Stimulated activated CD8-positive, alpha-beta memory T cell treated with anti-CD3 and anti-CD28 coated beads, Interleukin-12 subunit alpha, Interleukin-12 subunit beta, amount 100 ng/mL, for 24 hours (primary cell): ENCODE measurements around the gene SLC12A7.
"Not testable (repeated sequence)": the region's sequence is repeated elsewhere in the genome, so short reads cannot be mapped to it uniquely, and the experiment has no call there.

Experiments used
- DNase-seq: peaks from one replicate; pipeline ENCODE4 v3.0.0-alpha.2; 2020; ENCODE audit errors: extremely low read depth

Gene SLC12A7

DNA sequence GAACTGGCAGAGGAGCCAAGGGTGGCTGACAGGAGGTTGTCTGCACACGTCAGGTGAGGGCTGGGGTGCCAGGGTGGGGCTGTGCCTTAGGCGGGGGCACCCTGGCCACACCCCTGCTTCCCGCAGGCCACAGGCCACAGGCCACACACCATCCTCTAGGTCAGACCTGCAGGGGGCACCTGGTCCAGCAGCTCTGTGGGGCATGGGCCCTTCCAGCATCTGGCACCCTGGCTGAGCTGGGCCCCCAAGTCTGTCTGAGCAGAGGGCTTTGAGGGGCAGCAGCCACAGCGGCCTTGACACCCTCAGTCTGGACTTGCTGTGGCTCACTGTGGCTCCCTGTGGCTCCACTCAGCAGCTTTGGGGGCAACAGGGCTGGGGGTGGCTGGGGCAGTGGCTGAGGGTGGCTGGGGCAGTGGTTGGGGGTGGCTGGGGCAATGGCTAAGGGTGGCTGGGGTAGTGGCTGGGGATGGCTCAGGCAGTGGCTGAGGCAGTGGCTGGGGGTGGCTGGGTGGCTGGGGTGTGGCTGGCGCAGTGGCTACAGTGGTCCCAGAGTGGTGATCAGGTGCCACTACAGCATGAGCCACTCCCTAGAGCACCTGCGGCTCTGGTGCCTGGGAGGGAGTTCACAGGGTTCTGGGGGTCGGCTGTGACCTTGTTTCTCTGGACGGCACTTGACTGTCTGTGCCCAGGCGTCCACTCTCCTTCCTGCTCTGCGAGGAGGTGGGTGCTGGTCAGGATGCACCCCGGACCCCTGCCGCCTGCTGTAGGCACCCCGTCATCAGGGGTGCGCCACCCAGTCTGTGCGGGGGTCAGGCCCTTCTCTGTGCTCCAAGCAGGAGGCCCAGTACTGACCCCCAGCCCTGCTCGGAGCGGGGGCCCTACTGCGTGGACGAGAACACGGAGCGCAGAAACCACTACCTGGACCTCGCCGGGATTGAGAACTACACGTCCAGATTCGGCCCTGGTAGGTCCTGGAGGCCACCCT is 76.2 kb downstream of the SLC12A7 start:
- no peak for DNase-seq

DNA sequence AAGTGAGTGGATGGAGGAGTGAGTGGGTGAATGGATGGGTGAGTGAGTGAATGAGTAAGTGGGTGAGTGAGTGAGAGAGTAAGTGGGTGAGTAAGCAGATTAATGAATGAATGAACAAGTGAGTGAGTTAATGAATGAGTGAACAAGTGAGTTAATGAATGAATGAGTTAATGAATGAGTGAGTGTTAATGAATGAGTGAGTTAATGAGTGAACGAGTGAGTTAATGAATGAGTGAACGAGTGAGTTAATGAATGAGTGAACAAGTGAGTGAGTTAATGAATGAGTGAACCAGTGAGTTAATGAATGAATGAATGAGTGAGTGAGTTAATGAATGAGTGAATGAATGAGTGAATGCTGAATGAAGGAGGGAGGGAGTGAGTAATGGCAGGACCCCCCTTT is 76.9 kb downstream of the SLC12A7 start:
- DNase-seq, result no peak

DNA sequence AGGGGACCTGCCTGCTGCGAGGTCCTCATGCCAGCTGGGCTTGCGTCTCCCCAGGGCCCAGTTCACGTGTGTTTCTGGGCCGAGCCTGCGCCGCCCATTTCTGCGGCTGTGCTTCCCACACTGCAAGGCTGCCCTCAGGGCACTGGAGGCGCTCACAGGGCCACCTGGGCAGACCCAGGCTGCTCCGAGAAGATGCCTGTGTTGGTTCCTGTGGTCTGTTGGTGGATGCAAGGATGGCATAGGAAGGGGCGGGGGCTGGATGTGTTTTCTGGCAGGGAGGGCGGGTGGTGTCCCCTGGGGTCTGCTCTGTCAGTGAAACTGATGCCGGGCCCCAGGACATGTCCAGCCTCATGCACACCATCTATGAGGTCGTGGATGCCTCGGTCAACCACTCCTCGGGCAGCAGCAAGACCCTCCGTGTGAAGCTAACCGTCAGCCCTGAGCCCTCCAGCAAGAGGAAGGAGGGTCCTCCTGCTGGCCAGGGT is 77.4 kb downstream of the SLC12A7 start:
- no peak for DNase-seq

DNA sequence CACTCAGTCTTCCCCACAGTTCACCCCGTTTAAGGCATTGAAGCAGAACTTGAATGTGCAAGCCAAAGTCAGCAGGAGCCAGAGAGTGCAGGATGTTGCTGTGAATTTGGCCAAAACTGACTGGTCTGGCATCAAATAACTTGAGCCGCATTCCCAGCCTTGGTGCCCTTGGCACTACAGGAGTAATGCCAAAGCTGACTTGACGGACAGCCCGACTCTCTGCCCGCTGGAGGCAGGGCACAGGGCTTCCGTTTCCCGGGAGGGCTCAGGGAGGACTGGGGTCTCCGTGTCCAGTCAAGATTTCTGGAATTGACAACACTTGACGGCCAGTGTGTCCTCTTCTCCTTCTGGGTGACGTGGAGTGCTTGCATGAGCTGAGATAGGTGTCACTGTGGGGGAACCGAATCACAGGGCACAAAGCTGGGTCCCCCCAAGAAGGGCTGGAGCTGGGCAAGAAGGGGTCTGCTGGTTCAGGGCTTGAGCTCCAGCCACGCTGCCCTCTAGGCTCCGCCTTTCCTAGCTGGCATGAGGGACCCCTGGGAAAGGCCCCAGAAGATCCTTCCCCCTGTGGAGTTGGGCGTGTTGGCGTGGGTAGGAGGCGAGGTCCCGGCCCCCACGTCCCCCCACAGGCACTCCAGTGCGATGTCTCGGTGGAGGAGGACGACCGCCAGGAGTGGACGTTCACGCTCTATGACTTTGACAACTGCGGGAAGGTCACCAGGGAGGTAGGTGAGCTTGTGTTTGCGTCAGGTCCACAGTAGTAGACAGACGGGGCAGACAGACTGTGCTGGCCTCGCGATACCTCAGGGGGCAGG is 78.0 kb downstream of the SLC12A7 start:
- no peak for DNase-seq

DNA sequence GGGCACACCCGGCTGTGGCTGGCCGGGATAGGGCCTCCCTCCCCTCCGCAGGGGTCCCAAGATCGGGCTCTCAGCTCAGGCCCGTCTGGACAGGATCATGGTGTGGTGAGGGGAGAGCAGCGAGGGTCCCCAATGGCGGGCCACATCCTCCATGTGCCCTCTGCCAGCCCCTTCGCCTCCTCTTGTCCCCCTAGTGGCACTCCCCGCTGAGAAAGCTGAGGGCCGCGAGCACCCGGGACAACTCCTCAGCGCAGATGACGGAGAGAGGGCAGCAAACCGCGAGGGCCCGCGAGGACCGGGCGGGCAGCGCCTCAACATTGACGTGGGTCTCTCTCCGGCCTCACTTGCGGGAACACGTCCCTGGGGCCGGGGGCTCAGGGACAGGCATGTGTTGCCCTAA is 78.7 kb downstream of the SLC12A7 start:
- DNase-seq, result no peak

DNA sequence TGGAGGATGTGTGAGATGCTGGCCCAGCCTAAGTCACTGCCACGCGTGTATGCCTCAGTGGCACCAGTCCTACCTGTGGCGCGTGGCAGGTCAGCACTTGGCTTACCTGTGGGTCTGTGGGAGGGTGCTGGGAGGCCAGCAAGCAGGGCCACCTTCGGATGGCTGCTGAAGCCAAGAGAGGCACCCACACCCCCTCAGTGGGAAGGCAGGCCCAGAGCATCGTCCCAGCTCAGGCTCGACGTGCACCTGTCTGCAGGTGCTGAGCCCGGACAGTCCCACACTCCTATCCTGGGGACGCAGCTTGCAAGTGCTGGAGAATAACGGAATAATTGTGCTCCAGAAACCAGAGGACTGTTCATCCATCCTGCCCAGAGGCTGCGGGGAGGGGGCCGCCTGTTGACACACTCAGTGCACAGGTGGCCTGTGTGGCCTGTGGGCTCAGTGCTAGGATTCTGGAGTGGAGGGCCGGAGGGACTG is 79.3 kb downstream of the SLC12A7 start:
- DNase-seq, result no peak

DNA sequence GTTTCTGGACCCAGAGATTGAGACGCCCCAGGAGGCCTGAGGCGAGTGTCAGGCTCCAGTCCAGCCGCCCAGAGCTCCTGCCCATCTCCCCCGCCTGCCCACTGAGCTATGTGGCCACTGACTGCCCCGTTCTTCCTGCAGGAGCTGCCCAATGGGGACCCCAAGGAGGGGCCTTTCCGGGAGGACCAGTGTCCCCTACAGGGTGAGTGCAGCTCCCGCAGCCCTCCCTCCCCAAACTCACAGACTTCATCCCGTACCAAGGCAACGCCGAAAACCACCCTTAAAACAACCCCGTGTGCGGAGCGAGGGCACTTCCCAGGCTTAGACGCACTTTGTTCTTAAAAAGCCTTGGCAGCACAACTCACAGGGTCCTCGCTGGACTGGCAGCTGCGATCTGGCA is 79.9 kb downstream of the SLC12A7 start:
- no peak for DNase-seq

DNA sequence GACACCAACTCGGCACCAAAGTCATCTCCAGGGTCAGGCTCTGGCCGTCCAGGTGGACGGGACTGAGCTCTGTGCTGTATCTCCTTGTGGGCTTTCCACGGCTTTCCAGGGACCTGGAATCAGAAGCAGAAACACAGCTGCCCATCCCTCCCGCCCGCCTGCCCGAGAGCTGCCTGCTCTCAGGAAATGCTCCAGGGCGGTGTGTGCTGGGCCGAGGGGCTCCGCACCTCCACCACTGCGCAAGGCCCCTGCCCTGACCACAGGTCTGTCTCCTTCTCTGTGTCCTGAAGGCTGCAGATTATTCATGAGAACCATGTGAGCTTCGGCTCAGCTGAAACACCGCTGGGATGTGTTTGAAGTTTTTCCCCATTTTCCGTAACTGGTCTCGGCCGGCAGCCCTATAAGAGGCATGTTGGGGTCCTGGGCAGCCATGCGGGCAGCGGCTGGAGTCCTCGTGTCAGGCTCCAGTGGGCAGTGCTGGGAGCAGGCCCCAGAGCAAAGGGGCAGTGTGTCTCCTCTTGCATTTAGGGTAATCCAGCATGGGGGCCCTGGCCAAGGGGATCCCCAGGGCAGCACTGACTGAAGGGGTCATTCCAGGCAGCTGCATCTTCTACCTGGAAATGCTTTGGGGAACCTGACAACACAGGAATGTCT is 80.4 kb downstream of the SLC12A7 start:
- no peak for DNase-seq

DNA sequence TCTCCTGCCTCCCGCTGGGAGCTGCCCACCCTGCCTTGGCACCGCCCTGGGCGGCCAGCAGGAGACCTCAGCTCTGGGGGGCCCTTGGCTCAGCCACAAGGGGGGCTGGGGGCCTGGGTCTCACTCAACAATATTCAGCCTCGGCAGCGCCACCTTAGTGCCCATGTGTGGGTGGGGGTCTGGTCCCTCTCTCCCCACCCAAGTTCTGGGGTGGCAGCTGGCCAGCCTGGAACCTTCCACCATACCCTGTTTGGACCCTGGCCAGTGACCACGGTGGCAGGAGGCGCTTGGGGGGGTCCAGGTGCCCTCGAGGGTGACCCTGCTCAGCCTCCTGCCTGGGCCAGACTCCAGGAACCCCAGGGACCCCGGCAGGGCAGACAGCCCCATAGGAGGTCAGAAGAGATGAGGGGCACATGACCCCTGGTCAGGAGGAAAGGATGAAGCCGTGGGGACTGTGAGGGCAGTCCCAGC is 81.0 kb downstream of the SLC12A7 start:
- DNase-seq, result no peak

DNA sequence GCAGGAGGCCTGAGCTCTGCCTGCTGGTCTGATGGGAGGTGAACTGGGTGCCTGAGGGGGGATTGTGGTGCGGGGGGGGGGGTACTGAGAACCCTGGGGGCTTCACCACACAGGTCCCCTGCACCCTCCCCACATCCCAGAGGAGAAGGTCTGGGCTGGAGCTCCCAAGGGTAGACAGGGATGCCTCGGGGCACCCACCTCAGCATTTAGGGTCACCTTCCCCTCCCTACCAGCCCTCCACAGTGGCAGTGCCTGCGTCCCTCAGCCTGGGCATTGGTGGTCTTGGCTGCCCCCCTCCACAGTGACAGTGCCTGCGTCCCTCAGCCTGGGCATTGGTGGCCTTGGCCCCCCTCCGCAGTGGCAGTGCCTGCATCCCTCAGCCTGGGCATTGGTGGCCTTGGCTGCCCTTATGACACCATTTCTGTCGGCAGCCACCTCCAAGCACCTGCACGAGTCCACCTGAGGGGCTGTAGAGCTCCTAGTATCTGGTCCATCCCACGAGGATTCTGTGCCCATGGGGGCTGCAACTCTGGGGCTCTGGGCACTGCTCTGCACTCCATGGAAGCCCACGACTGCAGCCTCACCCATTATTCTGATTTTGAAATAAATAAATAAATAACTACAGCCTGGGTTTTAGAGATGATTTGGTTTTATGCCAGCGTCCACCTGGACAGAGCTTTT is 81.8 kb downstream of the SLC12A7 start:
- DNase-seq, result no peak

DNA sequence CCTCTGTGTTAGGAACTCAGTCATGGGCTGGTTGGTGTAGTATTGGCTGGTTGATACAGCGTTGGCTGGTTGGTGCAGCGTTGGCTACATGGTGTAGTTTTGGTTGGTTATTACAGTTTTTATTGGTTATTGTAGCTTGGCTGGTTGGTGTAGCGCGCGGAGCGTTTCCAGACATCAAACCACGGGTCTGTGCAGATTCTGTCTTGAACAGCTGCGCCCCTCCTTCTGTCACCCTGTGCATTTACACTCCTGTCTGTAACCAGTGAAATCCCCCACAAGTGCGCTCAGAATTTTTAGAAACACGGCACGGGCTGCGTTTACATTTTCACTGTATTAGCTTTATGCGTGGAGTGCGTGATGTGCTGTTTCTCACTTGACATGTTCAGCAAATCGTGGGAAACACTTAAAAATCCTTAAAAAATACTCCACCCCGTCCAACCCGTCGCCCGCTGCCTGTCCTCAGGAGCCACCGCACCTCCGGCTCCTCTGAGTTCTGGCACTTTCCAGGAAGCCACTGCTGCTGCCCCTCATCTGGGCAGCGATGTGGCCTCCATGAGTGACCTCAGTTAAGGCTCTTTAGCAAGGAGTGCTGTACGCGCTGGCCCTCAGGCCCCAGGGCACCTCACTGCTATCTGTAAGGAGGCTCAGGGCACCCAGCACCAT is 82.5 kb downstream of the SLC12A7 start:
- DNase-seq, result no peak

DNA sequence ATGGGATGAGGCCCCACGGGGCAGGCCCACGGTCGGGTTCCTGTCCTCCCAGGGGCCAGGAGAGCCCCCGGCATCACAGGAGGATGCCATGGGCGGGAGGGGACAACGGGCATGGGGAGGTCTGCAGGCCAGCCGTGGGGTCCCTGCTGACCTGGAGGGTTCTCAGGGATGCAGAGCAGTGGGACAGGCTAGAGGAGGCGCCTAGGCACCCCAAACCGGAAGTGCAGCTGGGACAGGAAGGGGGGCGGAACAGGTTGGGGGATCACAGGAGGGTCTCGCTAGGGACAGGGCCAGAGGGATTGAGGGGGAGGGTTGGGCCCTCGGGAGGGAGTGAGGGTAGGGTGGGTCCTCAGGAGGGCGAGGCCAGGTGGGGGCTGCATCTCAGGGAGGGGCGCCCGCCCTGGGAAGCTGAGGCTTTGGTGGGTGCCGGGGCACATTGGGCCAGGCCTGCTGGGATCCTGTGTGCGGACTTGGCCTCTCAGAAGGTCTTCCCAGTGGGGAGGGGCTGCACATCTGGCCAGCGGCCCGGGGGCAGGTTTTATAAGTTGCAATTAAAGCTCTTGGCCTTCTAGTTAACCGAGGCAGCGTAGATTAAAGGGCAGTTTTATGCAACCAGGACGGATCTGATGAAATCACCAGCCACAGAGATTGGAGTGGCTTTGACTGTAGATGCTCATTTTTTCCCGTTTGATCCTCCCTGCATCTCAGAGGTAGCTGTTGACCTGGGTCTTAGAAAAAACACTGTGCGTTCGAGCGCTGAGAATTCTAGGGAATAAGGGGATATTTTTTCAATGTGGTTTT is 83.2 kb downstream of the SLC12A7 start:
- DNase-seq, result no peak

DNA sequence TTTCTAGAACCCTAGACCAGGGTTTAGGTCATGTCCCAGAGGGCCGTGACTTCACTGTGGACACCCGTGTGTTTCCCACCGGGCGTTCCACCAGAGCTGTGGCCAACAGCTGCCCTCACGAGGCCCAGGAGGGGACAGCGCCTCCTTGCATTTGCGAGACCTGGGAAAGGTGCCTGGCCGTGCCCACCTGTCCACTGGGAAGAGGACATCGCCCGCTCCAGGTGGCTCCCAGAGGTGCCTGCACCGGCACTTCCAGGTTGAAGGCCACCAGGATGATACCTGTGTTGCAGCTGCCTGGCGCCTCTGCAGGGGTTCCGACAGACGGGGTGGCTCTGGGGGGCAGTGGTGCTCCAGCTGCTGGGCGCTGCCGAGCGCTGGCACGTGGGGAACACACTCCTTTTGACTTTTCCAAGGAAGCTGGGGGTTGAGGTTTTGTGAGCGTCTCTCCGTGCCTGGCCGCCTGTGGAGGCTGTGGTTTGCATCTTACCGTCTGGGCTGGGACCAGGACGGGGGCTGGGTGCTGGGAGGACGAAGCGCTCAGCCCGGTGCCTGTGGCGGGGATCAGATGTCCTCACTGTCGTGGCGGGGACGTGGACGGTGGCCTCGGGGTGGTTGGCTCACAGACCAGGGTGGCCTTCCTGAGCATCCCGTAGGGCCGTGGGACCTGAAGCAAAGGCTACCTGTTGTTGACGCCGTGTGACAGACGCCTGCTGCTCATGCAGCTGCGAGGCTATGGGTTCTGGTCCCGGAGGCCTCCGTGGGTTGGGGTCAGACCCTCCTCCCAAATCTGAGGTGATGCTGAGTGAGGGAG is 84.0 kb downstream of the SLC12A7 start:
- no peak for DNase-seq

DNA sequence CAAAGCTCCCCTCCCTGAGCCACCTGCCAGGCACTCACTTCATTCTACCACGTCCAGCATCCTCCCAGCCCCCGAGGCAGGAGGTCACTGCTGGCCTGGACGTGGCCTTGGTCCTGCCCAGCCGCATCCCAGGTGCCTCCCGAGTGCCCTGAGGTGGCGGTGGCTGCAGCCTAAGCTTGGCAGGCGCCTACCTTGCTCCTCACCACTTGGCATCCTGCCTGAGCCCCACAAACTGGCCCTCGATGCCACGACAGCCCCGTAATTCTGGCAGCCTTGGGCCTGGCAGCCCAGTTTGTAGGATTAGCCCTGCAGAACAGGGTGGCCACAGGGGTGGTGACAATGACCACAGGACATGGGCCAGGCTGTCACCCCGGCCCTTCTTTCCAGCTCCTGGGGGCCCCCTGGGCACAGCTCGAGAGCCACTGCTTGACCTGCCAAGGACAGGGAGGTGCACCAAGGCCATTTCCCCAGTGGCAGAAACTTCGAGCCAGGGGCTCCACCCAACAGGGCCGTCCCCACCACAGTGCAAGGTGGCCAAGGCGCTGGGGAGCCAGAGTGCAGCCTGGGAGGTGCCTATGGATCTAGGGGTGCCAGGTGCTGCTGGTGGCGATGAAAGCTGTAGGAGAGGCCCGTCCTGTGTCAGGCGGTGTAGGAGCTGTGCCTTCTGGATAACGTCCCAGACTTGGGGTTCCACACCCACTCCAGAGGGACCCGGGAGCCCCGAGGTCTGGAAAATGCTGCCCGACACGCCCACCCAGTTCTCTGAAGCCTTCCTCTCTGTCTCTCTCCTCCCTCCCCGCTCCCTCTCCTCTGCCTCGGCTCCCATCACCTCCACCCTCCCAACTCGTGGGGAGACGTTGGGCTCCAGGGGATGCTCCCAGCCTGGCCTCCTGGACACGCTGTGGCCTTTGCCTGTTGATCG is 84.9 kb downstream of the SLC12A7 start:
- DNase-seq, result no peak

DNA sequence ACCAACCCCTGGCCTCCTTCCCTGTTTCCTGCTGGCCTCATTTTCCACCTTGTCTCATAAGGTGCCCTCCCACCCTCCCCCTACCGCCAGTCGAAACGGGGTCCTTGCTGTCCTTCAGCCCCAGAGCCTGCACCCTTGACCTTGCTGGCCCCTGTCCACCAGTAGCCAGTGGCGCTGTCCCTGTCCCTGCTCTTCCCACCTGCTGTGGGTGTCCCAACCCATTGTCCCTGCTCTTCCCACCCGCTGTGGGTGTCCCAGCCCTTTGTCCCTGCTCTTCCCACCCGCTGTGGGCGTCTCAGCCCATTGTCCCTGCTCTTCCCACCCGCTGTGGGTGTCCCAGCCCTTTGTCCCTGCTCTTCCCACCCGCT is 89.9 kb downstream of the SLC12A7 start:
- DNase-seq, result not testable (repeated sequence)

DNA sequence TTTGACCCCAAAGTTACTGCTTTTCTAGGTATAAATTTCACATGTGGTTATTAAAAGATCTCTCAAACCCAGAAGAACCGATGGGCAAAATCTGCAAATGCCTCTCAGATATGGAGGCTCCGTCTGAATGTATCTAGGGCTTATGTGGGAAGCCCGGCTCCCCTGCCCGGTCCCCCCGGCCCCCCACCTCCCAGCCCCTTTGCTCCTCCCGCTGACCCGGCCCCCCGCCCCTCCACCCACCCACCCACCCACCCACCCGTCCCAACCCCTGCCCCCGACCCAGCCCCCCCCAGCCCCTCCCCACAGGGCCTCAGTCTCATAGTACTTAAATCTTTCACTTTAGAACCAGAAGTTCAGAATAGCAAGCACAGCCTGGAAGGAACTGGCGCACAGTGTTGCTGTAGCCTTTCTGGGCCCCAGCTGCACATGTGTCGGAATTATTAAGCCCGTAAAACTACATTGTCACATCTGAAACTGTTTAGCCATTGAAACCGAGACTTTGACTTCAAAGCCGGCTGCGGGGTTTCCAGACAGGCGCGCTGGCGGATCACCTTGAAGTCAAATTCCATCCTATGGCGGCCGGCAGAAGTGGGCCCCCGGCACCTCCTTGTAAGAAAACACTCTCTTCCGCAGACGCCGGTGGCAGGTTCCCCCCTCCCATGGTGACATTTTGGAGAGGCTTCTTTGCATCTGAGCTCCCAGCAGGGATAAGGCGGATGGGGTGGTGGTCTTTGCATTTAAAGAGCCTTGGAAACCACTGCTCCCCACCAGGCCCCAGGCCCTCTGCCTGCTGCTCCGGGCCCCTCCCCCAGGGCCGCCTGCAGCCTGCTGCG is 90.5 kb downstream of the SLC12A7 start:
- DNase-seq, result no peak

DNA sequence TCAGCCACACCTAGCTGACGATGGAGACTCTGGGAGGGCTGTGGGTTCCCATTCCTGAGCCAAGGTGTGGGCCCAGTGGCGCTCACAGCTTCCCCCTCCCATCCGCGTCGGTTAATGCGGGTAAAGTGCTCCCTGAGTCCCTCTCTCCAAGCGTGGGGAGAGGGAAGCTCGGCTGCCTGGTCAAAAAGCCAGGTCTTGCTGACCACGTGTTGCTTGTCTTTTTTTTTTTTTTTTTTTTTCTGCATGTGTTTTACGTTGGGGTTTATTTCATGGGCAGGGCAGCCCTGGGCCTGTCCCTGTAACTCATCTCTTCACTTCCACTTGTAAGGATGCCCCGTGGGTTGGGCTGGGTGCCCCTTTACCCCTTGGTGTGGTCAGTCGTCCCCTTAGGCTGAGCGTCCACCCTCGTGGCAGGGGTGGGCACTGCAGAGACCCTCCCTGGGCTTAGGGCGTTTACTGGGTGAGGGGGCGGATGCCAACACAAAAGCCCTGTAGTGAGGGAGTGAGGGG is 91.4 kb downstream of the SLC12A7 start:
- DNase-seq, result no peak
